ENCODE data around the gene TMEM260. TPM values are rescaled to one million over a fixed set of nuclear protein-coding genes. Genes with fewer than 3 reads are reported as not detected.

Gene TMEM260
- total and polyA plus RNA-seq, 2 experiments from 2014 or later = 13.3 to 22.9 TPM

DNA sequence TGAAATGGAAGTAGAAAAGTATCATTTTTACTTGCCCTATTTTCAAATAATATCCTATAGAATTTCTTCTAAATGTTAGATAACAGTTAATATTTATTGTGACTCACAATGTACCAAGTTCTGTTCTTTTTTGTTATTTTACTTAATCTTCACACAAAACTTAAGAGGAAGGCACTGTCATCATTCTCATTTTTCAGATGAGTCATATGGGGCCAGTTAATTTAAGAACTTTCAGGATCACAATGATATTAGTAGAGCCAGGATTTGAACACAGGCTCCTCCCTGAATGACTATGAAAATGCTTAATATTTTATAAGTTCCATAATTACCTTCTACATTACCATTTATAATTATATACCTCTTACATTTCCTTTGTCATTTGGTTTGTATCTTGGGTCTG lies 10.4 kb upstream of the TMEM260 start:
- Histone ChIP-seq H3K36me3 (ENCODE audit: insufficient read depth) (no peaks in the 10 kb centered on the region), H3K4me2 (no peak overlapping the region)
- no peak for ATAC-seq

DNA sequence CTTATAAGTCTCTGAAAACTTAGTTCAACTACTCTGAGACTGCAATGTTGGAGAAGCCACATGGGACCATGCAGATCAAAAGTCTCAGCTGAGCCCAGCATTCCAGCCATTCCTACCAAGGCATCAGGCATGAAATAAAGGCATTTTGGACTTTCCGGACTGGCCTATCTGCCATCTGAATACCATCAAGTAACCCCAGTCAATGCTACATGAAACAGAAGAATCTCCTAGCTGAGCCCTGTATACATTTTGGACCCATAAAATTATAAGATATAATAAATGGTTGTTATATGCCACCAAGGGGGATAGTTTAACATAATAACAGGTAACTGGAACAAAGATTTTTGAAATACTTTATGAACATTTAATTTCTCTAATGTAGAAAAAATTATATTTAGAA lies 9.3 kb upstream of the TMEM260 start:
- Mint-ChIP-seq H3K9me3 (no peaks in the 10 kb centered on the region), H3K36me3 (ENCODE audit: low read depth) (no peaks in the 10 kb centered on the region), H3K4me1 (no peaks in the 10 kb centered on the region), H3K27me3 (ENCODE audit: insufficient read depth, low read depth, poor library complexity) (peaks cover under 1% of the 10 kb centered on the region), H3K4me3 (no peak overlapping the region), H3K27ac (no peak overlapping the region)
- Histone ChIP-seq H3F3A (replicated peaks; ENCODE audit: low read depth) (no peaks in the 10 kb centered on the region), H3K4me3 (no peak overlapping the region), H2AFZ (no peak overlapping the region), H3K79me2 (replicated peaks; ENCODE audit: insufficient read depth) (no peaks in the 10 kb centered on the region), H3K4me1 (ENCODE audit: insufficient read depth) (no peaks in the 10 kb centered on the region), H3K4me2 (no peak overlapping the region), H4K20me1 (replicated peaks; ENCODE audit: insufficient read depth) (no peaks in the 10 kb centered on the region), H3K36me3 (ENCODE audit: insufficient read depth) (no peaks in the 10 kb centered on the region), H3K27ac (ENCODE audit: low read depth) (no peak overlapping the region), H3K9me2 (ENCODE audit: insufficient read depth) (no peaks in the 10 kb centered on the region; the same call in 1 of the 2 replicates), H3K27me3 (ENCODE audit: insufficient read depth) (no peaks in the 10 kb centered on the region)
- ATAC-seq (no peak; the same call in 2 of the 3 replicates), DNase-seq (ENCODE audit: low spot score) (peak; percentile 23)
- TF ChIP-seq EZH2 (IDR thresholded peaks at IDR 0.05; ENCODE audit: low read depth, unreplicated experiment) (no peak), ZNF331 (CRISPR knock-in tag; IDR thresholded peaks at IDR 0.05; ENCODE audit: low read depth) (peak; percentile 72)

More for the DNA sequence above, 10.4 kb upstream of the TMEM260 start:
- Histone ChIP-seq H3K4me3 (no peak overlapping the region), H3K79me2 (replicated peaks; ENCODE audit: insufficient read depth) (no peaks in the 10 kb centered on the region), H4K20me1 (replicated peaks; ENCODE audit: insufficient read depth) (no peaks in the 10 kb centered on the region), H3K27ac (ENCODE audit: low read depth) (no peak overlapping the region), H3K9me2 (ENCODE audit: insufficient read depth) (no peaks in the 10 kb centered on the region), H3K27me3 (ENCODE audit: insufficient read depth) (no peaks in the 10 kb centered on the region), H2AFZ (no peak overlapping the region), H3K4me1 (ENCODE audit: insufficient read depth) (no peaks in the 10 kb centered on the region), H3F3A (replicated peaks; ENCODE audit: low read depth) (no peaks in the 10 kb centered on the region)
- no peak for TF ChIP-seq STAT1 (IDR thresholded peaks at IDR 0.05; ENCODE audit: unreplicated experiment)
- no peak for TF ChIP-seq ZNF114 (CRISPR knock-in tag; IDR thresholded peaks at IDR 0.05)
- TF ChIP-seq, protein P1, sequence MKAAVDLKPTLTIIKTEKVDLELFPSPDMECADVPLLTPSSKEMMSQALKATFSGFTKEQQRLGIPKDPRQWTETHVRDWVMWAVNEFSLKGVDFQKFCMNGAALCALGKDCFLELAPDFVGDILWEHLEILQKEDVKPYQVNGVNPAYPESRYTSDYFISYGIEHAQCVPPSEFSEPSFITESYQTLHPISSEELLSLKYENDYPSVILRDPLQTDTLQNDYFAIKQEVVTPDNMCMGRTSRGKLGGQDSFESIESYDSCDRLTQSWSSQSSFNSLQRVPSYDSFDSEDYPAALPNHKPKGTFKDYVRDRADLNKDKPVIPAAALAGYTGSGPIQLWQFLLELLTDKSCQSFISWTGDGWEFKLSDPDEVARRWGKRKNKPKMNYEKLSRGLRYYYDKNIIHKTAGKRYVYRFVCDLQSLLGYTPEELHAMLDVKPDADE (IDR thresholded peaks at IDR 0.05) = no peak
- TF ChIP-seq, protein P2, sequence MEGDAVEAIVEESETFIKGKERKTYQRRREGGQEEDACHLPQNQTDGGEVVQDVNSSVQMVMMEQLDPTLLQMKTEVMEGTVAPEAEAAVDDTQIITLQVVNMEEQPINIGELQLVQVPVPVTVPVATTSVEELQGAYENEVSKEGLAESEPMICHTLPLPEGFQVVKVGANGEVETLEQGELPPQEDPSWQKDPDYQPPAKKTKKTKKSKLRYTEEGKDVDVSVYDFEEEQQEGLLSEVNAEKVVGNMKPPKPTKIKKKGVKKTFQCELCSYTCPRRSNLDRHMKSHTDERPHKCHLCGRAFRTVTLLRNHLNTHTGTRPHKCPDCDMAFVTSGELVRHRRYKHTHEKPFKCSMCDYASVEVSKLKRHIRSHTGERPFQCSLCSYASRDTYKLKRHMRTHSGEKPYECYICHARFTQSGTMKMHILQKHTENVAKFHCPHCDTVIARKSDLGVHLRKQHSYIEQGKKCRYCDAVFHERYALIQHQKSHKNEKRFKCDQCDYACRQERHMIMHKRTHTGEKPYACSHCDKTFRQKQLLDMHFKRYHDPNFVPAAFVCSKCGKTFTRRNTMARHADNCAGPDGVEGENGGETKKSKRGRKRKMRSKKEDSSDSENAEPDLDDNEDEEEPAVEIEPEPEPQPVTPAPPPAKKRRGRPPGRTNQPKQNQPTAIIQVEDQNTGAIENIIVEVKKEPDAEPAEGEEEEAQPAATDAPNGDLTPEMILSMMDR (conservative IDR thresholded peaks at IDR 0.05; ENCODE audit: low read depth in 2 of 2) = no peak
- H3K36me3 Mint-ChIP-seq (ENCODE audit: low read depth) = no peaks in the 10 kb centered on the region
- H3K4me1 Mint-ChIP-seq = no peaks in the 10 kb centered on the region
- peaks cover 2% of the 10 kb centered on the region for H3K27me3 Mint-ChIP-seq (ENCODE audit: insufficient read depth, low read depth, poor library complexity)
- H3K9me3 Mint-ChIP-seq = no peaks in the 10 kb centered on the region; the same call in 2 of the 3 replicates
- no peak overlapping the region for H3K4me3 Mint-ChIP-seq
- no peak for DNase-seq (ENCODE audit: low spot score)
- no peak overlapping the region for H3K27ac Mint-ChIP-seq

DNA sequence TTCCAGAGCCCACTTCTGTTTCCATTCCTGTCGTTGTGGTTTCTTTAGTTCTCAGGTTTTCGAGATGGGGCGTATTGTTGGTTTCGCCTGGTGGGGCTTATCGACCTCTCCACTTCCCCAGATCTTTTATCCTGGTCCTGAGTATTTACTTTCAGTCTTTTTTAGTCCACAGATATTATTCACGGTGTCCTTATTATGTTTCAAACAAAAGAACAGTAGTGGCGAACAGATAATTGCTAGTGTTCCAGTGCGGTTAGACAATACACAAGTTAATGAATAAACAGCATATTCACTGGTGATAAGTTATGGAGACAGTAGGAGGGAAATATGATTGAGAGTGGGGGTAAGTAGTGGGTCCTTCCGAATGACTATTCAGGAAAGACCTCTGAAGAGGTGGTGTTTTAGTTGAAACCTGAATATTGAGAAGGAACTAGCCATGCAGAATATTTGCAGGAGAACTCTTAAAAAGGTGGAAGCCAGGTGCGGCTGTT lies 668 bp downstream of the TMEM260 start:
- H4K20me1 ChIP-seq (replicated peaks; ENCODE audit: insufficient read depth) = peaks cover 12% of the 10 kb centered on the region; the same call in 1 of the 2 replicates
- peak overlapping the region; percentile 96 for H3K4me3 ChIP-seq
- ATAC-seq = no peak
- H3K36me3 ChIP-seq (ENCODE audit: insufficient read depth) = no peaks in the 10 kb centered on the region
- peak overlapping the region; percentile 99 for H3K4me2 ChIP-seq
- peaks cover 15% of the 10 kb centered on the region for H3K4me1 Mint-ChIP-seq
- H3K36me3 Mint-ChIP-seq (ENCODE audit: low read depth) = no peaks in the 10 kb centered on the region
- H3K27me3 ChIP-seq (ENCODE audit: insufficient read depth) = no peaks in the 10 kb centered on the region
- H3K27me3 Mint-ChIP-seq (ENCODE audit: insufficient read depth, low read depth, poor library complexity) = no peaks in the 10 kb centered on the region
- H3K9me2 ChIP-seq (ENCODE audit: insufficient read depth) = no peaks in the 10 kb centered on the region
- H3F3A ChIP-seq (replicated peaks; ENCODE audit: low read depth) = no peaks in the 10 kb centered on the region
- no peak for DNase-seq (ENCODE audit: low spot score)
- peak overlapping the region; percentile 89 for H3K4me3 Mint-ChIP-seq
- H3K79me2 ChIP-seq (replicated peaks; ENCODE audit: insufficient read depth) = peaks cover 52% of the 10 kb centered on the region
- peak overlapping the region; percentile 38; the same call in 1 of the 2 replicates for H2AFZ ChIP-seq
- peak overlapping the region; percentile 71 for H3K27ac Mint-ChIP-seq
- H3K9me3 Mint-ChIP-seq = no peaks in the 10 kb centered on the region
- peaks cover 10% of the 10 kb centered on the region; the same call in 1 of the 2 replicates for H3K4me1 ChIP-seq (ENCODE audit: insufficient read depth)
- no peak overlapping the region for H3K27ac ChIP-seq (ENCODE audit: low read depth)
- TF ChIP-seq ZNF331 (CRISPR knock-in tag; IDR thresholded peaks at IDR 0.05; ENCODE audit: low read depth) = no peak
